ENCODE data around the gene JMY. TPM values are rescaled to one million over a fixed set of nuclear protein-coding genes. Genes with fewer than 3 reads are reported as not detected.

The JMY gene
- total RNA-seq, 1 experiment from 2014 or later = 15.6 TPM

DNA sequence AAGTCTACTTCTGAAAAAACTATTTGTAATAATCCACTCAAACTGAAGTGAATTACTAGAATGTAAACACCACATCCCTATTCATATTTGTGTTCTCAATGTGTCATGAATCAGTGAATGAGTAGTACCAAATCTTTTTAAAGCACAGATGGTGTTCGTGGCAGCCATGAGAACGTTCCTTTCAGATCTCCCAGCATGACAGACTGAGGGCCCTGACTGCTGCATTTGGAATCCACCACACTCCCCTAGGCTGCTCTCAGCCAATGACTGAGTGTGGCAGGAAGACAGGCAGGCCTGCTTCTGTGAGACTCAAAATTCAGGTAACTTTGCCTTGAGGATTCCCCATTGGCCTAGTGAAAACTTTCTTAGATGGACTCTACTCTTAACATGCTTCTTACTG is 10.9 kb upstream of the JMY start:
- Histone ChIP-seq H3K79me2 (ENCODE audit: insufficient read depth, low read length) (no peaks in the 10 kb centered on the region), H4K20me1 (ENCODE audit: insufficient read depth) (no peaks in the 10 kb centered on the region), H3K4me3 (replicated peaks in 1 of 2; ENCODE audit: low read depth in 1 of 2, low read length in 2 of 2) (no peak overlapping the region), H3K9me3 (ENCODE audit: control insufficient read depth in 1 of 2, insufficient read depth in 1 of 2, low read depth in 1 of 2, low read length in 2 of 2) (no peaks in the 10 kb centered on the region), H3K4me1 (ENCODE audit: control insufficient read depth in 1 of 2, insufficient read depth in 2 of 2, low read length in 2 of 2) (peaks cover 0 to 15% of the 10 kb centered on the region in 2 experiments; a peak in 2 of 4 replicates), H3K9me2 (ENCODE audit: insufficient read depth) (no peaks in the 10 kb centered on the region), H2AFZ (ENCODE audit: low read depth, low read length, poor library complexity, severe bottlenecking) (no peak overlapping the region), H3K27ac (ENCODE audit: low read depth, low read length) (no peak overlapping the region), H3K4me2 (ENCODE audit: low read length) (peak overlapping the region; percentile 46; the same call in 1 of the 2 replicates), H3K27me3 (ENCODE audit: insufficient read depth, low read length) (no peaks in the 10 kb centered on the region), H3K36me3 (ENCODE audit: control insufficient read depth in 1 of 2, insufficient read depth in 2 of 2, low read length in 2 of 2) (no peaks in the 10 kb centered on the region), H3K9ac (ENCODE audit: low read length) (no peak overlapping the region)
- ATAC-seq (no peak), DNase-seq (ENCODE audit: low read depth, low spot score) (no peak)
- intact Hi-C loops (cut with micrococcal nuclease) = no loop called here
- POLR2A ChIA-PET = no interaction called here
- RAD21 ChIA-PET (ENCODE audit: low non-redundant PET in 1 of 2, low total read pairs in 2 of 2, uncharacterized antibody in 2 of 2, unreplicated experiment in 2 of 2) = no interaction called here
- CTCF ChIA-PET = no interaction called here
- BruUV-seq (replicated peaks) = no TSS peak
- TF ChIP-seq EGR1 (IDR thresholded peaks at IDR 0.05; ENCODE audit: low read depth) = no peak

DNA sequence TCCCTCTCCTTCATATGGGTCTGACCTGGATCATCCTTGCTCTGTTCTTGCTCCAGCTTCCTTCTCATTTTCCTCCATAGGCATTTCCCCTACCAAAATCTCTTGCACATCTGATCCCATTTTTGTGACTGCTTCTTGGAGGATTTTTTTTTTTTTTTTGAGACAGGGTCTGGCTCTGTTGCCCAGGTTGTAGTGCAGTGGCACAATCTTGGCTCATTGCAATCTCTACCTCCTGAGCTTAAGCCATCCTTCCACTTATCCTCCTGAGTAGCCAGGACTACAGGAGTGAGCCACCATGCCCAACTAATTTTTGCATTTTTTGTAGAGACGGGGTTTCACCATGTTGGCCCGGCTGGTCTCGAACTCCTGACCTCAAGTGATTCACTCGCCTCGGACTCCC is 10.5 kb upstream of the JMY start:
- BruUV-seq (replicated peaks) = no TSS peak
- CTCF ChIA-PET = no interaction called here

More for the DNA sequence above, 10.5 kb upstream of the JMY start:
- ChIA-PET POLR2A (no interaction called here), RAD21 (ENCODE audit: low non-redundant PET in 1 of 2, low total read pairs in 2 of 2, uncharacterized antibody in 2 of 2, unreplicated experiment in 2 of 2) (no interaction called here)
- H3K4me3 ChIP-seq (replicated peaks in 1 of 2; ENCODE audit: low read depth in 1 of 2, low read length in 2 of 2) = no peak overlapping the region
- peak overlapping the region; percentile 46 for H3K4me2 ChIP-seq (ENCODE audit: low read length)
- H3K4me1 ChIP-seq (ENCODE audit: control insufficient read depth in 1 of 2, insufficient read depth in 2 of 2, low read length in 2 of 2) = peaks cover 0 to 15% of the 10 kb centered on the region in 2 experiments; a peak in 2 of 4 replicates
- H4K20me1 ChIP-seq (ENCODE audit: insufficient read depth) = no peaks in the 10 kb centered on the region
- H3K79me2 ChIP-seq (ENCODE audit: insufficient read depth, low read length) = no peaks in the 10 kb centered on the region
- H2AFZ ChIP-seq (ENCODE audit: low read depth, low read length, poor library complexity, severe bottlenecking) = no peak overlapping the region
- H3K9me2 ChIP-seq (ENCODE audit: insufficient read depth) = no peaks in the 10 kb centered on the region
- no peaks in the 10 kb centered on the region for H3K36me3 ChIP-seq (ENCODE audit: control insufficient read depth in 1 of 2, insufficient read depth in 2 of 2, low read length in 2 of 2)
- no peak overlapping the region for H3K27ac ChIP-seq (ENCODE audit: low read depth, low read length)
- H3K27me3 ChIP-seq (ENCODE audit: insufficient read depth, low read length) = no peaks in the 10 kb centered on the region
- TF ChIP-seq CEBPB (IDR thresholded peaks at IDR 0.05; ENCODE audit: low read depth) (no peak), CTCF (IDR thresholded peaks at IDR 0.05 in 2 of 3, conservative IDR thresholded peaks at IDR 0.05 in 1 of 3; ENCODE audit: borderline replicate concordance in 1 of 3, insufficient read depth in 1 of 3, low read depth in 2 of 3, low read length in 2 of 3) (no peak)
- no peak overlapping the region for H3K9ac ChIP-seq (ENCODE audit: low read length)
- intact Hi-C loops (cut with micrococcal nuclease) = no loop called here
- no peak for ATAC-seq
- no peaks in the 10 kb centered on the region for H3K9me3 ChIP-seq (ENCODE audit: control insufficient read depth in 1 of 2, insufficient read depth in 1 of 2, low read depth in 1 of 2, low read length in 2 of 2)
- no peak for DNase-seq (ENCODE audit: low read depth, low spot score)

Data from HCT116 (cell line).